SHP77 (cell line): ENCODE measurements around the gene POGLUT2.

Experiments used
- DNase-seq, 2 experiments: peaks; one replicate each; lab custom pipeline; 2025; lab: John Stamatoyannopoulos, UW

POGLUT2 gene

DNA sequence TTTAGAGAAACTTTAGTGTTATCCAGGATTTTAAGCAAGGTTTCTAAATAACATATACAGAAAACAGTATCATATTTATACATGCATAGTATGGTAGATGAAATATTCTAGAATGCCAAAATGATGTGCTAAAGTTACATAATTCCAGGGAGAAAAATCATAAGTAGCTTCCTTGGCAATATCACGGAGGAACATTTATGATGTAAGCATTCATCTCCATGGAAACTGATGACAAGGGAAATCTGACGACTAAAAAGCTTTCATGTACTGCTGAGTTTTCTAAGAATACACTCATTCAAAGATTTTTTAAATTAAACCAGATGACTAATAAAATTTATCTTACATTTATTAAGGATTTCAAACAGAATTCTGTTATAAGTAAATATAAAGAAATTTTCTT is 29.9 kb downstream of the POGLUT2 start:
- DNase-seq = no peak

DNA sequence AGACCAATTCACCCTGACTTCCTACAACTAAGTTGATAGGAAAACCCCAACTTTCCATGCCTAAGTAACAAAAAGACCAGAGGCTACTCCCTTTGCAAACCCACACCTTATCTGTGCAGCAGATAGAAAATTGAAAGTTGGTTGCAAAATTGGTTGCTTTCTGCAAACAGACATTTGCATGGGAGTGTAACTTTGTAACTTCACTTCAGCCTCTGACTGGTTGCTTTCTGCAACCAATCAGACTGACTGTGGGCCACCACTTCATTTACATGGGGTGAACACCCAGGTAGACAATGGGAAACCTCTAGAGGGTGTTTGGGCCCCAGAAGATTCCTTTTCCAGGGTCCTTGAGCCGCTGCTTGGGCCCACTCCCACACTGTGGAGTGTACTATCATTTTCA is 35.0 kb downstream of the POGLUT2 start:
- no peak for DNase-seq

DNA sequence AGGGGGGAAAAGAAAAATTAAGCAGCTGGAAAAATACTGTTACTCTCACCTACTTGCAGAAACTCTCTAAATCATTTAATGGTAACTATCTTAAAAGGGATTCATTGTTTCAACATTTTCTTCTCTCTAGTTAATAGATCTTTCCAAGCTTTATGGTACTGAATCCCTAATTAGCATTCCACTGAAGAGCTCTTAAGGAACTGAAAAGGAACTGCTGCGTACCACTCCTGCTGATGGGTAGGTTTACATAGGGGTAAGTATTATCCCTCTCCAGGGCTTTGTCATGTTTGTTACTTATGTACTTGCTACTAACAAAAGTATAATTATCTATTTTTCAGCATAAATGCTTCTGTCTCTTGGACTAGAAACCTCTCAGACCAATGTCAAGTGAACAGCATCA is 37.7 kb downstream of the POGLUT2 start:
- no peak for DNase-seq

DNA sequence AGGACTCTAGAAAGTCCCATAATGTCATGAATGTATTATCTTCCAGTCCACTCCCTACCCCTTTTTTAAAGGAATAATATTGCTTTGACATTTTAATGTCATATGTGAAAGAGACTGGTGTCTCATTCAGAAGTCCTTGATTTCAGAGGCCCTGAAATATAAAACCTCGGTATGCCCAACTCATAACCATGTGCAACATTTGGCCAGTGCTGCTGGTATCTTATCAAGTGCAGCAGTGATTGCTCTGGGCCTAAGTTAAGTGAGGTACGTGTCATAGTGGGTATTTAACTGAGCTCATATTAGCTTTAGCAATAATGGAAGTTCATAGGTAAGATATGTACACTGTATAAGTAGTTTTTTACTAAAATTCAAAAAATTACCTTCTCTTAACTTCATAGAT is 39.9 kb downstream of the POGLUT2 start:
- DNase-seq = no peak

DNA sequence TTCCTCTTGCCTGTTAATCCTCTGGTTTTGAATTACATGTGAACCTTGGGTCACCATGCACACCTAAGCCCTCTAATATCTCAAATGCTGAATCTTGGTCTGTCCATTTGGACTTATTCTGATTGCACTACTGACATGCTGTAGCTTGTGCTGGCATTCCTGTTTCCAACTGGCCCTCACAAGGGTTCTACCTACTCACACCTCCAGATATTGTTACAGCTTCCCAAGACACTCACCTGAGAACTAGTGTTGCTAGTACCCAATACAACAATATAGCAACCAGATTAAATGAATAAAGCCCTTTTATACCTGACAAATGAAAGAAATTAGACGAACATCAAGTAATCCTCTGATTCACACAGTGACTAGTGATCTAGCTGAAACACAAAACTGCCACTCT is 41.8 kb downstream of the POGLUT2 start:
- no peak for DNase-seq

DNA sequence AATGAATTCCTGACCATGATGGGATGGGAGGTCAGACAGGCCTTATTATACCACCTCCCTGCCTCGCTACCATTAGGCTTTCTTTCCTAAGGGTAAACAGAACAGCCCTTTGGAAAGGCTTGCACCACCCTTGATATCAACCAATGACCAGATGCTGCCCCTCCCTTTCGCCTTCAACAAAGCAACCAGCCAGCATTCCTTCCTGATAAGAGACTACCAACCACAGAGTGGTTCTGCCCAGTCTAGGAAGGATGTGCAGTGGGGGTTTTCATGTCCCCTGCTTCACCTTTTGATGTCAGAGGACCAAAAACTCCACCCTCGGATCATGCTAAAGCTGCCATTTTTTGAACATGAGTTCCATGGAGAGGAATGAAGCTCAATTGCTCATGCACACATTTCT is 46.9 kb downstream of the POGLUT2 start:
- no peak for DNase-seq

GRCh38 chr13:102742506-102742905 is 56.3 kb downstream of the POGLUT2 start:
- no peak for DNase-seq

DNA sequence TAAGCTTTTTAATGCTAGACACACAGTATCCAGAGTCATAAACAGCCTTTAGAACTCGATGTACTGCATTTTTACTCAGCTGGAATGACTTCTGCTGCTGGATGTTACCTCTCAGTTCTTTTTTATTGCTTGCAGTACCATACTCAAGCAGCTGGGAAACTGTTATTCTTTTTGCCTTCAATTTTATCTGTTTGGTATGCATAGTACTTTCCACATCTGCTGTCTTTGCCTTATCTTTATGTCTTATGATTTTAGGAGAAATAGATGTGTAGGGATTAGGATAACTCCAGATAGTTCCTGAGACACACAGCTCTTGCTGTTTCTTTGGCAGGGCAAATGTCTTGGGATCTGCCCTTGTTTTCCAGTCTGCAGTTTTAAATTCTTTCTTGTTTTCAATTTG is 56.7 kb downstream of the POGLUT2 start:
- no peak for DNase-seq
